NOMO-1 treated with DMSO at 0.1 percent for 48 hours (cell line): ENCODE data around the gene GRAP2.
A peak's percentile ranks its signal among the peaks of the same experiment; 100 is the strongest.
"Not testable (repeated sequence)": the region's sequence is repeated elsewhere in the genome, so short reads cannot be mapped to it uniquely, and the experiment has no call there.

Experiments used
- DNase-seq: peaks from one replicate; lab custom pipeline; 2025; ENCODE audit not compliant: unreplicated experiment; lab: John Stamatoyannopoulos, UW

Gene GRAP2

DNA sequence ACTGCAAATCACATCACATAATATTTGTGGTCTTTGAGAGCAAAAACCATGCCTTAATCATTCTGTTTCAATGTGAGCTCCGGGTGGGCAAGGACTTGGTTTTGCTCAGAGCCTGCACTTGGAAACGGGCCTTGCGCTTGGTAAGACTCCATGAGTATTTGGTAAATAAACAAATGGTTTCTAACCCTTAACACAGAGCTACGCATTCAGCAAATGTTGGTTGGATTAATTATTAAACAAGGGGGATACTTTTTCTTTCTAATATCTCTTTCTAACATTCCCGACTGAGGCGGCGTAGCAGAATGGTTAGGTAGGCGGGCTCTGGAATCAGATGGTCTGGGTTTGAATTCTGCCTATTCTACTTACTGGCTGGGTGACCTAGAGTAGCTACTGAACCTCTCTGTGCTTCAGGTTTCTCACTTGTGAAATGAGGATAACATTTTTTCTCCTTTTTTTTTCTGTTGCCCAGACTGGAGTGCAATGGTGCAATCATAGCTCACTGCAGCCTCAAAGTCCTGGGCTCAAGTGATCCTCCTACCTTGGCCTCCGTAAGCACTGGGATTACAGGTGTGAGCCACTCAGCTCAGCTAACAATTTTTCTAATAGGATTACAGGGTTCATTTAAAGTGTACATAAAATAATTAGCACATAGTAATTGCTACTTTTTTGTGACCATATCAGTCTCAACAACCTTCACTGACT is 90.4 kb downstream of the GRAP2 start:
- DNase-seq = no peak

DNA sequence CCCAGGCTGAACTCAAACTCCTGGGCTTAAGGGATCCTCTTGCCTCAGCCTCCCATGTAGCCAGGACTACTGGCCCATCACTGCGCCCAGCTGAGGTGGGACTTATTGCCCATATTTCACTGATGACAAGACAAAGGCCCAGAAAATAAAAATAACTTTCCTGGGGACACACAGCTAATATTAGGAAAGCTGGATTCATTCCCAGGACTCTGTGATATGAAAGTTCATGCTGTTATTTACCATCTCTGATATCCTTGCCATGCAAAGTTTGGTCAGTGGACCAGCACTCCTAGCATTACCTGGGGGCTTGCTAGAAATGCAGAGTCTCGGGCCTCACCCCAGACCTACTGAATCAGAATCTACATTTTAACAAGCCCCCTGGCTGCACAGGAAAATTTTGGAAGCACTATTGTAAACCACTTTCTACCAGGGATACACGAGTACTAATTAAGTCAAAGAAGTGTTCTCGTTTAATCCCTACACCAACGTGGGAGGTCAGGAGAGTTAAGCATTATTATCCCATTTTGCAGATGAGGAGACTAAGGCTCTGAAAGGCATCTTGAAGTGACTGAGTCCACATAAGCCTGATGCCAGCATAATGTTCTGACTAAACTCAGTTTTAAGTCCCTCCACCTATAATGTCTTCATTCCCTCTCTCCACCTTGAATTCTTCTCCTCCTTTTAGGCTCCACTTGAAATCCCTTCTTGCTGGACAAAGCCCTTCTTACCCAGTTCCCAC is 91.4 kb downstream of the GRAP2 start:
- no peak for DNase-seq

DNA sequence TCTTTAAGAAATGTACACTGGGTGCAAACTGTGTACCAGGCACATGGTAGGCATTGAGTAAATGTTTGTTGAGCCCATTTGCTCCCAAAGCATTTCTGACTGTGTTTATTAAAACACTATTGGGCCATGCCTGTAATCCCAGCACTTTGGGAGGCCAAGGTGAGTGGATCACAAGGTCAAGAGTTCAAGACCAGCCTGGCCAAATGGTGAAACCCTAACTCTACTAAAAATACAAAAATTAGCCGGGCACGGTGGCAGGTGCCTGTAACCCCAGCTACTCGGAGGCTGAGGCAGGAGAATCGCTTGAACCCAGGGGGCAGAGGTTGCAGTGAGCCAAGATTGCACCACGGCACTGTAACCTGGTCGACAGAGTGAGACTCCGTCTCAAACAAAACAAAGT is 92.0 kb downstream of the GRAP2 start:
- DNase-seq = not testable (repeated sequence)

DNA sequence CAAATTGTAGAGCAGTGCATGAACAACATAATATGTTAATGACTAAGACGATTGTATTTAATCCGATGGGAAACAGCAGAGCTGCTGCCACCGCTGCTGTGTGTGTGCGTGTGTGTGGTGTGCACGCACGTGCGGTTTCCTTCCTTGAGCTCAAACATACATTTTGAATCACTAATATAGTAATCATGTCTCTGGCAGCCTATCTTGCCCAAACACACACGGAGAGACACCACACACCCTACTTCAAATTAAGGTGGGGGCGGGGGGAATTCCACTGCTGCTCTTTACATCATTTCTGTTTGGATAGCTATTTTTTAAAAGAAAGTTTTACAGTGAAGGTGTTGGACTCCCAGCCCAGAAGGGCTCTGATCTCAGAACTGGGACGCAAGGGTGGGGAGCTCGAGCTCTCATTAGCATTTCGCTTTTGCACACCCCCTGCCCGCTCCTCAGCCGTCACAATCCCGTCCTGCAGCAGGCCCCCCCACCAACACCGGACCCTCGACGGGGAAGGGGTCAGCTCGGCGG is 93.2 kb downstream of the GRAP2 start:
- no peak for DNase-seq

DNA sequence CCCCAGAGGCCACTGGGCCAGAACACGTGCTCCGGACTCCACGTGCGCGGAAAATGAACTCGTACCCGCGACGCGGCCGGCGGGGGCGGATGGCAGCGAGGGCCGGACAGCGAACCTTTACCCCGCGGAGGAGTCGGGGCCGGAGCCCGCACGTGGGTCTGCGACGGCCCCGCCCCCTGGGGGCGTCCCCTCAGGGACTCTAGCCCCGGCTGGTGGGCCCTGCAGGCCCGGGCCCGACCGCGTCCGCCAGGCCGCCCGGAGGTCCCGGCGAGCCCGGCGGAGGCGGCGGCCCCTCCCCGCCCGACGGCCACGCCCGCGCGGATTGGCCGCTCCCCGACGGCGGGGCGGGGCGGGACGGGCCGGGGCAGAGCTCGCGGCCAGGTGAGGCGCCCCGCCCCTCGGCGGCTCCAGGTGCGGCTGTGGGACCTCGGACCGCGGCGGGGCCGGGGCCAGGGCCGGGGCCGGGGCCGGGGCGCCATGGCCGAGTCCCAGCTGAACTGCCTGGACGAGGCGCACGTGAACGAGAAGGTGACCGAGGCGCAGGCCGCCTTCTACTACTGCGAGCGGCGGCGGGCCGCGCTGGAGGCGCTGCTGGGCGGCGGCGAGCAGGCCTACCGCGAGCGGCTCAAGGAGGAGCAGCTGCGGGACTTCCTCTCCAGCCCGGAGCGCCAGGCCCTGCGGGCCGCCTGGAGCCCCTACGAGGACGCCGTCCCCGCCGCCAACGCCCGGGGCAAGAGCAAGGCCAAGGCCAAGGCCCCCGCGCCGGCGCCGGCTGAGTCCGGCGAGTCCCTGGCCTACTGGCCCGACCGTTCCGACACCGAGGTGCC is 93.9 kb downstream of the GRAP2 start, which contains the start of gene FAM83F:
Gene FAM83F (plus strand): TSS at position 389 of the 827 bp plus-strand sequence. CDS start 89 bp downstream, at position 478.
- no peak for DNase-seq

DNA sequence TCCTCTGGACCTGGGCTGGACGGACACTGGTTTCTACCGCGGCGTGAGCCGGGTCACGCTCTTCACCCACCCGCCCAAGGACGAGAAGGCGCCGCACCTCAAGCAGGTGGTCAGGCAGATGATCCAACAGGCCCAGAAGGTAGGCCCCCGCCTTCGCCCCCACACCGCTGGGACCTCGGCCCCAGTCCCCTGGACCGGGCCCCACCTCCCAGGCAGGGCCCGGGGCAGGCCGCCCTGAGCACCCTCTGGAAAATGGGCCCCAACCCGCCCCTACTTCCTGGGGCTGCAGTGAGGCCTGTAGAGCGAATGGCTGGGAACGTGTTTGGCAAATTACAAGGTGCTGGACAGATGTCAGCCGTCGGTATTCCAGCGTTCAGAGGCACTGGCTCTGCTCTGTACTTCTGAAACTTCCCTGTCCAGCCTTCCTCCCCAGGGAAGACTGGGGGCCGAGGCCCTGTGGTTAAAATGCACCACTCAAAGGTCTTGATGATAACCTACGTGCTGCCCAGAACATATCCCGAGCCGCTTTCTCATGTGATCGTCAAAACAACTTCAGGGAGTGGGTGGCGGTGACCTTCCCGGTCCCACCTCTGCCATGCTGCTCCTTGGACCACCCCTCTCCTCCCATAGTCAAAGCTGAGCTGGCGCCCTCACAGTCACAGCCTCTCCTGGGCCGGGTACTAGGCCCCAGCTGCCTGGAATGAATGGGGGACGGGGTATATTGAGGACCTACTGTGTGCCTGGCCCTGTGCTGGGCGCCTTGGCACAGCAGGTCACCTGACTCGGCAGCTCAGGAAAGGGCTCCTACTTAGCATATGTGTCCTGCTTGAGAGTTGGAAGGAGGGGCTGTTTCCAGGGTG is 94.7 kb downstream of the GRAP2 start:
- DNase-seq = no peak

DNA sequence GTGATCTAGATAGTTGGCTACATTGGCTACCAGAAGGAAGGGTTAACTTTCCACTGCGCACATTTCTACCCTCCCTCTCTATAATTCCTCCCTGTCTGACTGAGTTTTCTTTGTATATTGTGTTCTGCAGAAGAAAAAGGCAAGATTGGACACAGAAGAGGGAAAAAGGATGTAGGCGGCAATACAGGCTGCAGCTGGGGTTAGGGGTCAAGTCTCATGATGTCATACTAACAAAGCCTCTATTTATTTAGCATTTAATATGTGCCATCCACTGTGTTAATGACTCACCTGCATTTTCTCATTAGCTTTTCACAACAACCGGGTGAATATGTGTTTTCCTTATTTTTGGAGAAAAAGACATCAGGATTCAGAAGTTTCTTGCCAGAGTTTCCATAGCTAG is 95.8 kb downstream of the GRAP2 start:
- DNase-seq = no peak

DNA sequence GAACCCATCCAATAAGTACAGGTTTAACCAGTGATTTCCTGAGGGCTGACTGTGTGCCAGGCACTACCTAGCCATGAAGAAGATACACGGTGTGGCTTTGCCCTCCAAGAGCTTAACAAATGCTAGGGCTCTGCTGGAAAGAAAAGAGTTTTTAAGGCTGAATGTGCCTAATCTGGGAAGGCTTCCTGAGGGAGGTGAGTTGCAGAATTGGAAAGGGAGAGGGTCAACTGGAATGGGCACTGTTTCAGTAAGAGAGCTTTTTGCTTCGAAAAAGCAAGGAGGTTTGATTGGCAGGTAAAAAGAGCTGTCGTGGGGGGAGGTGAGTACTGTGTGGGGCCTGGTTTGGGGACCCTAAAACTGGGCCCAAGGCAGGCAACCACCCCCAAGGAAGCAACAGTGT is 96.5 kb downstream of the GRAP2 start:
- no peak for DNase-seq

DNA sequence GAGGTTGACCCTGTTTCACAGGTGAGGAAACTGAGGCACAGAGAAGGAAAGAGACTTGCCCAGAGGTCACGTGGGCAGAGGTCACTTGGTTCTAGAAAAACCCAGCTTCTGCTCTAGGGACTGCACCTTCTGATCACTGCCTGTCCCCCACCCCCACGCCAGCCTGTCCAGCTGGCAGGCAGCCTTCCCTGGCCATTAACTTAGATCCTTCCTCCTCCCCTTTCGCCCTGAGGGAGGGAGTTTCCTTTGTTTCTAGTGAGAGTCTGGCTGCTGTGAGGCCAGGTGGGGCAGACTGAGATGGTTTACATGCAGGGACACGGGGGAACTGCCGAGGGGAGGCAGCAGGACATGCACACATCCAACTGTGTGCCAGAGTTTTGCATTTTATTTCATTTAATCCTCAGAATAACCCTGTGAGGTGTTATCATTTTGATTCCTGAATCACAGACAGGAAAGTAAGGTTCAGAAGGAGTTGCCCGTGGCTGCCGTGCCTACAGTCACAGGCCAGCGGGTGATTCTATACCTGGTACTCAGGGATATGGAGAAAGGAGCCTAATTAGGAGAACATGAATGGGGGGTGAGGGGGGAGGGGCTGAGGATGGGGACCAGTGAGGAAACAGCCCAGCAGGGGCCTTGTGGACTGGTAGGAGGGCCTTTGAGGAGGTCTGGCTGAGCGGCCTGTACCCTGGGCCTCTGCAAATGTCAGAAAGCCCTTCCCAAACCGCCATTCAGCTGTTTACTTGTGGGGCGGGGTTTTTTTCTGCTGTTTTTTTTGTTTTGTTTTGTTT is 97.2 kb downstream of the GRAP2 start:
- no peak for DNase-seq

DNA sequence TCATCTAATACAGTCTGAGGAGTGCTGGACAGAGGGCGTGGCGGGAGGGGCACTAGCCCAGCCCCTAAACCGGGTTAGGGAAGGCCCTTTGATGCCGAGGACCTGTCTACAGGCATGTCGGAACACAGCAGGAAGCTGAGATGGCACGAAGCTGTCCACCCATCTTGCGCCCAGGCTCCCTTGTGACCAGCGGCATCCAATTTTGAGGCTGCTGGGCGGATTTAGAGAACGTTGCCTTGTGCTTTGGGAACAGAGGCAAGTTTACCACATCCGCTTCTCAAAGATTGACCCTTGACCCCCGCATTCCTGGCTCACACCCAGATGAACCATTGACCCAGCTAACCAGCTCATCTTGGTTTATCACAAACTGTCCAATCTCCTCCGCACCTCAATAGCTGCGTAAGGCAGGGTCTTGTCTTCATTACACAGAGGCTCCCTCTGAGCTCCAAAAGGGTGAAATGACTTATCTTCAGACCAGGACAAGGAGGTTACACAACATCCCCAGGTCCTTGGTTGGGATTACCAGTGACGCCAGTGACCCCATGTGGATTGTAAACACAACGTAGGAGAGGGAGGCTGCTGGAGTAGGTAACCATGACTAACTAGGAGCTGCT is 98.4 kb downstream of the GRAP2 start:
- DNase-seq = peak; percentile 73

DNA sequence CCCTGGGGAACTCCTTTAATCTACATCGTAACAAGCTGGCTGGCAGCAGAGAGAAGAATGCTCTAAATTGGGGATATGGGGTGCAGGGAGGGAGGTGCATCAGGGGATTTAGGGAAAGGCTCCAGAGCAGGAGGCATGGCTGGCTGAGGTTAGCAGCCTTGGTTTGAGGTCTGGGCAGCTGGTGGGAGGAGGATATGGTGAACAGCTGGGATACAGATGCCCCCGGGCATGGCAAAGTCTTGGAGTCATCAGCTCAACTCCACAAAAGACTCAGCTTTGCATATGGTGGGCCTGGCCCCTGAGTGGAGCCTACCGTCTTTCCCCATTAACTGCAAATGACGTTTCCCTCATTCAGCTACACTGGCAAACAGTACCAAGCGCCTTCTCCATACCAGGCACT is 99.3 kb downstream of the GRAP2 start:
- DNase-seq = no peak

DNA sequence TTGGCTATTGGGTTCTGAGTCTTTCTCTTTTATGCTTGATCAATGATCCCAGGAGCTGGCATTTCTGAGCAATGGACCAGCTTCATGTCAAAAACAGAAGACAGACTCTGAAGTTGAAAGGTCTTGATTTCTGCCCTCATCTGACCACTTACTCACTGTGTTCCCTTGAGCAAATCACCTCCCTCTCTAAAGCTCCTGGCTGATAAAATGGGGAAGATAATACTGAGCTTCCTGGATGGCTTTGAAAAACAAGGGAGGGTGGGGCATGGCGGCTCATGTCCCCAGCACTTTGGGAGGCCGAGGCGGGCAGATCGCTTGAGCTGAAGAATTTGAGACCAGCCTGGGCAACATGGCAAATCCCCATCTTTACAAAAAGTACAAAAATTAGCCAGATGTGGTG is 100.2 kb downstream of the GRAP2 start:
- DNase-seq = no peak

DNA sequence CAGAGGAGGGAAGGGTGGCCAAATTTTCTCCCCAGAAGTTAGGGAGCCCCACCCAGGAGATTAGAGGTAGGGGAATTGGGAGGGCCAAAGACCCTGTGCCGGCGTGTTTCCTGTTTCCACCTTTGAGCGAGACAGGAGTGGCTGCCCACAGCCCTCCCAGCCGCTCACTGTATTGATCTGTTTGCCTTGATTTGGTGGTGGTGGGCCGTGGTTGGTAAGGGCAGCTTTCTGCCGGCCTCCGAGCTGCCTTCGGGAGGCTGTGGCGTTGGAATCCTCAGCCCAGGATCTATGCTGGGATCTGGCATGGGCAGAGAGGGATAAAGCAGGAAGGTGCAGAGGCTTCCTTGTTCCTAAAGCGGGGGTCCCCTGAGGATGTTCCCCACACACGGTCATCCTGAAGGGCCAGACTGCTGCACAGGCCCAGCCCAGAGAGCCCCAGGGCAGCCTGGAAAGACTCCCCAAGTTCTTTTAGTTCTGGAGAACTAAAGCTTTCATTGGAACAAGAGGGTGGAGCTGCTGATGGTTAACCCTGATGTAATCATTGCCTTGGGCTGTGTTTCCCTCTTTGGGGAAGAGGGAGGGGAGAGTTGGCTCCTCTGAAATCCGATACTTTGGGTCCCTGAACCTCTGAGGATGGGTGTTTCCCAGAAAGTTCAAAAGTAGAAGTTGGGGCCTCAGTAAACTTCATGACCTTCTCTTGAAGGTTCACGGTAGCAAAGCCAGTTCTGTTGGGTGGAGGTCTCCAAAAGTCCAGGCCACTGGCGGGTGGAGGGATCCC is 101.1 kb downstream of the GRAP2 start:
- no peak for DNase-seq

DNA sequence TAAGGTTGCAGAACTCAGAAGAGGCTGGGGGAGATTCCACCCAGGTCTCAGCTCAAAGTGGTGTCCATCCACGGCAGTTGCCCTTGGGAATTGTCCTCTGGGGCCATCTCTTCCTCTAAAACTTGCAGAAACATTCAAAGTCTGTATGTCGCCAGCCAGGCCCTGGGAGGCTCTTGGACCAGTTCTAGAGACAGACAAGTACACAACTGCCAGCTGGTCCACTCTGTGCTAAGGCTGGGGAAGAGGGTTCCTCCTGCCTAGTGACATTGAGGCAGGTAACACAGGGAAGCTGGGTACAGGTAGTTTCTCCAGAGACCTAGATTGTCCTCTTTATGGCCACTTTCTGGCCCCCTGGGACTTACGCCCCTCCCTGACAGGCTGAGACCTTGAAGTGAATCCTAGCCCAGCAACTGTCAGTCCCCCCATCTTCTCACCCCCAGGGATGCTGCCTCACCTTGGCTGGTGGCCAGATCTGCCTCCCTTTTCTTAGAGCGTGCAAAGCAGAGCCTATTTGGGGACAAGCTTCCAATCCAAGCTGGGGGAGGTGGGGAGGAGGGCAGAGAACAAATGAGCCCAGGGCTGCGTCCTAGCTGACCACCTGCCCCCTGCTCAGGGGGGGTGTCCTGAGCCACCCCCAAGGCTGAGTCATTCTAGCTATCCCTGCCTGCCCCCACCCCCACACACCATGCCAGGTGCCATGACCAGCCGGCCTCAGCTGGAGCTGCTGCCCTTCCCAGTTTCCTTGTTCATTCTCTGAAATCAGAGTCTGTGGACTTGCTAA is 102.2 kb downstream of the GRAP2 start:
- DNase-seq = no peak

DNA sequence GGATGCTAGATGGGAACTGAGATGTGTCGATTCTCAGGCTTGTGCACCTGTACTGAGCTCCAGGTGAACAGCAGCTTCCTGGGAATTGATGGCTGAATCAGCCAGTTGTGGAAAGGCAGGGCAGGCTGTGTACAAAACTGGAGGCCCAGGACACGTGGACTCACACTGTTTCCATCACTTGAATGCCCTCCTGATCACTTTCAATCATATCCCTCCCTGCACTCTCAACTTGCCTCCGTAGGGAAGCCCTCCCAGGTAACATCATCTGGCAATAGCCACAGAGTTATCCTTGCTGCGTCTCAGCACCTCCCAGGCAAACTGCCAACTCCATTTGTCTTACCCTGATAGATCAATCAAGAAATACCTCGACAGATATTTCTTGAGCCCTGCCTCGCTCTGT is 104.0 kb downstream of the GRAP2 start:
- no peak for DNase-seq

DNA sequence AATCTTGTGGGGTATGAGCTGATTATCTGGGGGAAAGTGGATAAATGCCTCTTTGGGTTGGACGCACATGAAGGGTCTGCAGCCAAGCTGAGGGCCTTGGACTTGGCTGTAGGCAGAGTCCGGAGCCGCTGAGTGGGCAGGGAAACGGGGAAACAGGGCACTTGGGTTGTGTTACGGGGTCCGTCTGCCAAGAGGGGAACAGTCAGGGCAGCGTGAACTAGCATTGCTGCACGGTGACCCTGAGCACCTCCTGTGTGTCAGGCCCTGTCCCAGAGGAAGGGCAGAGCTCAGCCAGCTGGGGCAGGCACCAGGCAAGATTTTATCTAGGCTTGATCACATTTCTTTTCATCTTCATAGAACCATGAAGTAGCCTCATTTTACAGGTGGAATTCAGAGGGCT is 105.8 kb downstream of the GRAP2 start:
- DNase-seq = no peak

DNA sequence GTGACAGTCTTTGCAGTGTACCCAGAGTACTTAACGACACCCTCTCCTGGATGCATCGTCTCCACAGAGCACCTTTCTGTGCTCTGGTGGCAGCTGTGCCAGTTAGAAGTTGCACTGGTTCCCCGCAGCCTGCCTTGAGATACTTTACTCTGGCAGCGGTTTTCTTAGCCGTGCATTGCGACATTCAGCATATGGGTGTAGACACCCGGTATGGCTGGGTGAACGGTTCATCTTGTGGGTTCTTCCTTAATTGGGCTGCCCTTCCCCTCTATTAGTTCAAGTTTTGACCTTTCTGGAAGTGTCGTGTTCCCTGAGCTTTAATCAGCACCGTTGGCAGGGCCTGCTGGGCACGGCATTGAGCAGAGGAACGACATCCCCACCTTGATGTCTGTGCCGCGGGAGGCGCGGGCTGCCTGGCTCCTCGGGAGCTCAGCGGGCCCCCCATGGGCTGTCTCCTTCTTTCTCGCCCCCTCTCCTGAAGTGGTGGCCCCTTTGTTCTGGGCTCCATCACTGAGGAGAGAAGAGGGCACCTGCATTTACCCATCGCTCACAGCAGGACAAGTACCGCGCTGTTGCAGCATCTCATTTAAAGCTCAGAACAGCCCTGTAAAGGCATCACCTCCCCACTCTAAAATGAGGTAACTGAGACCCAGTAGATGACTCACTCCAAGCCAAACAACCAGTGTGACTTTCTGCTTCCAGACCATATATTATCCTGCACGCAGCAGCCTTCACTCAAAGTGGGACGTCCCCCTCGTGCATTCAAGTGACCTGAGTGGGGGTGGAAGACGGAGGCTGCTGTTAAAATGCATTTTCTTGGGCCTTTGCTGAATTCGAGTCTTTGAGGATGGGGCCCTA is 107.2 kb downstream of the GRAP2 start:
- peak; percentile 89 for DNase-seq
